ENCODE measurements around the gene ATP5PD. TPM values are rescaled to one million over a fixed set of nuclear protein-coding genes. Genes with fewer than 3 reads are reported as not detected.

ATP5PD gene
- total and polyA plus RNA-seq, 10 donors, result 124 to 312 (median 153) TPM

DNA sequence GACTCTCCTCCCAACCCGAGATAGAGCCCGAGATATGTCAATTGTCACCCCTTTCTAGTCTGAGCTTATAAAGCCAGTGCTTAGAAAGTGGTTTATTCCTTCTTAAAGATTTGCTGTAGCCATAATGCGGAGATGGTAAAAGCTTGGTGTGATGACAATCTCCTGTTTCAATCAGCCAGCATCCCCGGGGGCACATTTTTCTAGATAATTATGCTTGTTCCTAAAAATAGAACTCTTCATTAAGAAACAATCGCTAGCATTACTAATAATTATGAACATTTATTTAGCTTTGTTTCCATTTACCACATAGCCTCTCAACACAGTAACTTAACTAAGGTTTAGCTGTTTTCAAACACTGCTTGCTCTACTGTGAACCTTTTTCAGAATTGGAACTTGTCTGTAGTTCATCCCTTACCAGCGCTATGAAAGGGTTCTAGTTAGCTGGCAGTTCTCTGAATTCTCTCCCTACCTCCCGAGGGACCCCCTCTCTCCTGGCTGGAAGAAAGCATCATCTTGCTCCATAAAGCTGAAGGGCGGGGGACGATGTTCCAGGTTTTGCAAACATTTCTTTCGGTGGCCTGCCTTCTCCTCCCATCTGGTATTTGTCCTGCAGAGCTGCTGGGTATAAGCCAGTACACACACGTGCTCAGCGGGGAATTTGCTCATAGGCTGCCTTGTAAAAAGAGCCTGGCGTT lies 35.2 kb downstream of the ATP5PD start:
- no peaks in the 10 kb centered on the region for H3K27me3 ChIP-seq (replicated peaks in 1 of 7)
- intact Hi-C loops (cut with DNase I; ENCODE audit: low total_unique reads), result no loop called here
- no peak for TF ChIP-seq CTCF (IDR thresholded peaks at IDR 0.05 in 8 of 11, conservative IDR thresholded peaks at IDR 0.05 in 3 of 11)
- TF ChIP-seq POLR2AphosphoS5 (IDR thresholded peaks at IDR 0.05), result no peak
- no peak for TF ChIP-seq POLR2A (IDR thresholded peaks at IDR 0.05)
- DNase-seq, result no peak
- H3K36me3 ChIP-seq, result peaks cover 0 to 10% (median 2%) of the 10 kb centered on the region in 6 donors
- 68 to 85% (median 83%) methylated on average over 13 of the region's 13 CpGs for WGBS, 5 donors
- peaks cover 12 to 41% (median 24%) of the 10 kb centered on the region in 6 donors for H3K4me1 ChIP-seq
- peak overlapping the region in 7 of 8 donors; percentile 72 to 88 (median 87) for H3K27ac ChIP-seq
- no peaks in the 10 kb centered on the region for H3K9me3 ChIP-seq
- H3K4me3 ChIP-seq, result peak overlapping the region in 4 of 8 donors; percentile 73 to 94 (median 82)

DNA sequence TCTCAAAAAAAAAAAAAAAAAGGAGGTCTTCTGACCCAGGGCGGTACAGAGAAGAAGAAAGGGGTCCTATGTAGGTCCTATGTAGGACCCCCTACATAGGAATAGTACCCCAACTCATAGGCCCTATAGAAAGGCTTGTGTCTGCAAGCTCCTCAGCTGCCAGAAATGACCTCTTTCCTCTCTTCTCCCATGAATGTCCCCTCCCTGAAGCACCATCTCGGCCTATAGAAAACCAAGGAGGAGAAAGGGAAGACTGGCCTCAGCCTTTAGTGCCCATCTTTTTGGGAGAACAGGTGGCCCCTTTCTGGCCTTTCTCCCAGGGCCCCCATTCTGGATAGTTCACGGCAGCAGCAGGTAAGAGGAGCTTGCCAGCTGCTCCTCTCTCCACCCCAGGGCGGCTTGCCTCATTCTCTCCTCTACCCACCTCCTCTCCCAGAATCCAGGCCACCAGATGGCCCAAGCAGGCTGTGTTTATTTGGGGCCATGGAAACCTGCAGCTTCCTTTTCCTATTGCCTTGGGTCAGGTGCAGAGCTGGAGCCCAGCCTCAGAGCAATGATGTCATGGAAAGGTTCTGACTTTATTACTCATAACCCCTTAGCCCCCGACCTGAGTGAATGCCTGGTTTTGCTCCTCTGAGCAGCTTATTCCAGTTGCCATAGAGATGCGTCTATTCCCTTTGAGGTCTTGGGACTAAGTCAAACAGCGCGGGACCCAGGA lies 35.9 kb downstream of the ATP5PD start:
- DNase-seq, result no peak
- Histone ChIP-seq H3K36me3 (peaks cover 0 to 3% (median 0%) of the 10 kb centered on the region in 6 donors), H3K4me1 (peaks cover 12 to 38% (median 24%) of the 10 kb centered on the region in 6 donors), H3K27me3 (replicated peaks in 1 of 7) (no peaks in the 10 kb centered on the region), H3K4me3 (no peak overlapping the region), H3K9me3 (no peaks in the 10 kb centered on the region), H3K27ac (no peak overlapping the region)
- WGBS, 5 donors, result 79 to 88% (median 85%) methylated on average over 8 of the region's 8 CpGs
- intact Hi-C loops (cut with DNase I; ENCODE audit: low total_unique reads), result no loop called here
- TF ChIP-seq POLR2AphosphoS5 (IDR thresholded peaks at IDR 0.05) (no peak), POLR2A (IDR thresholded peaks at IDR 0.05) (no peak), CTCF (IDR thresholded peaks at IDR 0.05 in 8 of 11, conservative IDR thresholded peaks at IDR 0.05 in 3 of 11) (no peak)

DNA sequence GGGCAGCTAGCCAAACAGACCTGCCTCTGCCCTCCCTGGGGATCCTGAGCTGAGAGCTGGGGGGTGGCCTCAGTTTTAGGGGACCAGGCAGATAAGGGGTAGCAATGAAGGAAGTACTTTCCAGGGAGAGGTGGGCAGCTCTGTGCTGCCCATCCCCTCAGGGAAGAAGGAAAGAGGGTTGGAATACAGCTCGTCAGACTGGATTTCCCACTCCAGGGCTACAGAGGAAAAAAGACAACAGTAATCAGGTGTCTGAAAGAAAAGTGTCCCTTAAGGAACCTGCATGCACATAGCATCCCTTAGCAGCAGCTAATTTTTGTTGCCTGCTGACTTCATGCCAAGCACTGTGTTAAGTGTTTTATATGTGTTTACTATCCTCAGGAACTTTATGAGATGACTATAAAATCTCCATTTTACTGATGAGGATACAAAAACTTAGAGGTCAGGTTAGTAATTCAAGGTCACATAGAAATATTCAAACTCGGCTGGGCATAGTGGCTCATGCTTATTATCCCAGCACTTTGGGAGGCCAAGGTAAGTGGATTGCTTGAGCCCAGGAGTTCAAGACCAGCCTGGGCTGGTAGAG lies 37.5 kb downstream of the ATP5PD start:
- peaks cover 12 to 25% (median 21%) of the 10 kb centered on the region in 6 donors for H3K4me1 ChIP-seq
- TF ChIP-seq CTCF (IDR thresholded peaks at IDR 0.05 in 8 of 11, conservative IDR thresholded peaks at IDR 0.05 in 3 of 11), result no peak
- H3K9me3 ChIP-seq, result no peaks in the 10 kb centered on the region
- intact Hi-C loops (cut with DNase I; ENCODE audit: low total_unique reads), result no loop called here
- no peaks in the 10 kb centered on the region for H3K27me3 ChIP-seq (replicated peaks in 1 of 7)
- no peak overlapping the region for H3K4me3 ChIP-seq
- DNase-seq, result no peak
- no peaks in the 10 kb centered on the region for H3K36me3 ChIP-seq
- 71 to 94% (median 73%) methylated on average over 2 of the region's 2 CpGs for WGBS, 5 donors
- no peak overlapping the region for H3K27ac ChIP-seq

DNA sequence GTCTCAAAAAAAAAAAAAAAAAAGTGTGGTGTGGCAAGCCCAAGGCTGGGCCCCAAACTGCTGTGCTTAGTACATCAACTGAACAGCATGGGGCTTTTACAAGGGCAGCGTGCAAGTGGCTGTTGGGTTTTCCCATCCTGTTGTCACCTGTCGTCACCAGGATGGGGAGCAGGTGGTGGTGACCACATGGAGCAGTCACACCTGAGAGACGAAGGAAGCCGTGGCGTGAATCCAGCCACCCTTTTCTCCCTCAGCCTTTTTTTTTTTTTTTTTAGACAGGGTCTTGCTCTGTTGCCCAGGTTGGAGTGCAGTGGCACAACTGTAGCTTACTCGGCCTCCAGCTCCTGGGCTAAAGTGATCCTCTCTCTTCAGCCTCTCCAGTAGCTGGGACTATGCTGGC lies 38.4 kb downstream of the ATP5PD start:
- Histone ChIP-seq H3K27ac (no peak overlapping the region), H3K36me3 (peaks cover 0 to 9% (median 0%) of the 10 kb centered on the region in 6 donors), H3K27me3 (replicated peaks in 1 of 7) (no peaks in the 10 kb centered on the region), H3K9me3 (no peaks in the 10 kb centered on the region), H3K4me1 (peaks cover 7 to 16% (median 14%) of the 10 kb centered on the region in 6 donors), H3K4me3 (no peak overlapping the region)
- WGBS, 5 donors, result 76 to 89% (median 82%) methylated on average over 6 of the region's 6 CpGs
- TF ChIP-seq POLR2A (IDR thresholded peaks at IDR 0.05) (no peak), CTCF (IDR thresholded peaks at IDR 0.05 in 8 of 11, conservative IDR thresholded peaks at IDR 0.05 in 3 of 11) (no peak), POLR2AphosphoS5 (IDR thresholded peaks at IDR 0.05) (no peak)
- DNase-seq, result no peak
- intact Hi-C loops (cut with DNase I; ENCODE audit: low total_unique reads), result no loop called here

All from spleen (tissue), 11 donors.